Activated CD4-positive, CD25-positive, alpha-beta regulatory T cell treated with anti-CD3 and anti-CD28 coated beads, Interleukin-2, amount 50 U/mL, for 24 hours (primary cell): ENCODE results near the gene RAB6A.

Source experiments
- ATAC-seq, 2 donors: fragments of 150-1000 bp; cut with Tn5 transposase; one replicate each; pipeline ENCODE4 v1.10.0; 2021; ENCODE audit warnings: mild to moderate bottlenecking in 1 of 2, moderate library complexity in 1 of 2

RAB6A gene

DNA sequence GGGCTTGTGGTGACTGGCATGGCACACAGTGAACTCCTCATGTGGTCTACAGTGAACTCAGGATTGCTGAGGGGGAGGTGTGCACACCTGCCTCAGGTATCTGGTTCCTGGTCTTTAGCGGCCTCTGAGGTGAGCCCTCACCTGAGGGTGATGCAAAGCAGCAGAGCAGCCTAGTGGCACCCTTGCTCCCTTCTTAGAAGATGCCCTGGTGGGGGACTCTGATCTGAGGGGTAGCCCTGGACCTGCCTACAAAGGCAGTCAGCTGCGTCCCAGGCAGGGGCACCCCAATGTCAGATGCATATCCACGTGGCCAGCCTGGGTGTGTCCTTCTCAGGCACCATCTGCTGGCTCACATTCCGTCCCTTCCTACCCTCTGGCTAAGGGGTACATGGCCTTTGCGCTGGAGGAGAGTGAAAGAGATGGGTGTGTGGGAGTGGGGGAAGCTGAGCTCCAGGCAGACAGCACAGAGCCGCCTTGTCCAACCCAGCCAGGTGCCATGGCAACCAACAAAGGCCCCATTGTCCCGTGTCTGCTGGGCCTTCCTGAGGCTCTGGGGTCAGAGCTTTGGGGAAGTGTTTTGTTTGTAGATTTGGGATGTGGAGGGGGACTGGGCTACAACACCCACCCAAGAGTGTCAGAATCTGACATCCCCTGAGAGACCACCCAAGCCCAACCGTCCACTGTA lies 108.7 kb downstream of the RAB6A start:
- ATAC-seq, result no peak

- no peak for ATAC-seq
These were observed 109.2 kb downstream of the RAB6A start for GRCh38 chr11:73651661-73652045.

- no peak for ATAC-seq
These were observed 109.6 kb downstream of the RAB6A start for GRCh38 chr11:73651252-73651651.

DNA sequence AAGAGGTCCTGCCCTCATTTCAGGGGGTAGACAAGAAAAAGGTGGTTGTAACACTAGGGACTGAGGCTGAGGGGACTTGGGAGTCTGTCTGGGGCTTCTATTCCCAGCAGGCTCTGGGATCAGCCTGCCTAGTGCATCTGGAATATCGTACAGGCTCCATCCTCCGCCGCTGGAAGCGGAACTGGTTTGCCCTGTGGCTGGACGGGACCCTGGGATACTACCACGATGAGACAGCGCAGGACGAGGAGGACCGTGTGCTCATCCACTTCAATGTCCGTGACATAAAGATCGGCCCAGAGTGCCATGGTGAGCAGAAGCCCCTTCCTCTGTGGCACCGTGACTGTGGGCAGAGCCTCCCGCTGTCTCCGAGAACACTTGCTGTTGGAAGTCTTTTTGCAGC lies 110.5 kb downstream of the RAB6A start:
- no peak for ATAC-seq

DNA sequence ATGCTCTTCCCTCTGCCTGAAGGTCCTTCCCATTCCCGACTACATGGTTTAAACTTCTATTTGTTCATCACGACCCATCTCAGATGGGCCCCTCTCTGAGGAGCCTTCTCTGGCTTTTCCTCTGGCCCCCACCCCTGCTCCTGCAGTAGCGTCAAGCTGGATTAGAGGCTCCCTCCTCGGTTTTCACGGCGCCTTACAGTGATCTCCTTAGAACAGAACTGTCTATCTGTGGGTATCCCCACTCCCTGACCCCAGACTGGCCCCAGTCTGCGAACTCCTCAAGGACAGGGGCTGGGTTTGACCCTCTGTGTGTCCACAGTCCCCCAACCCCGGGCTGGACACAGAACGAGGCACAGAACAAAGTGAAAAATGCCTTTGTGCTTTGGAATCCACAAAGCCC lies 111.7 kb downstream of the RAB6A start:
- no peak for ATAC-seq

- no peak for ATAC-seq
These were observed 112.3 kb downstream of the RAB6A start for GRCh38 chr11:73648571-73649046.

DNA sequence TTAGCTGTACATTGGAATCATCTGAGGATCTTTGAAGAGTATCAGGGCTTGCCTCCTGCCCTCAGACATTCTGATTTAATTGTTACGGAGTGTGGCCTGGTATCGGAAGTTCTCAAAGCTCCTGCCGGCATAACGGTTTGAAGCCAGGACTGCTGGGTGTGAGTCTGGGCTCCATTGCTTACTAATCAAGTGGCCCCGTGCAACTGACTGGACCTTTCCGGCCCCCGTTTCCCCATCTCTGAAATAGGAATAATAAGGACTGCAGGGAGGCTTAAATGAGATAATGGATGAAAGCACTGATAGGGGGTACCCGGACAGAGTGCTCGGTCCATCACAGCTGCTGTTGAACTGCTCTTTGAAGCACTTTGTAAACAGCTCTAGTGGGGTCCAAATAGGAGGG lies 112.8 kb downstream of the RAB6A start:
- ATAC-seq, result no peak

DNA sequence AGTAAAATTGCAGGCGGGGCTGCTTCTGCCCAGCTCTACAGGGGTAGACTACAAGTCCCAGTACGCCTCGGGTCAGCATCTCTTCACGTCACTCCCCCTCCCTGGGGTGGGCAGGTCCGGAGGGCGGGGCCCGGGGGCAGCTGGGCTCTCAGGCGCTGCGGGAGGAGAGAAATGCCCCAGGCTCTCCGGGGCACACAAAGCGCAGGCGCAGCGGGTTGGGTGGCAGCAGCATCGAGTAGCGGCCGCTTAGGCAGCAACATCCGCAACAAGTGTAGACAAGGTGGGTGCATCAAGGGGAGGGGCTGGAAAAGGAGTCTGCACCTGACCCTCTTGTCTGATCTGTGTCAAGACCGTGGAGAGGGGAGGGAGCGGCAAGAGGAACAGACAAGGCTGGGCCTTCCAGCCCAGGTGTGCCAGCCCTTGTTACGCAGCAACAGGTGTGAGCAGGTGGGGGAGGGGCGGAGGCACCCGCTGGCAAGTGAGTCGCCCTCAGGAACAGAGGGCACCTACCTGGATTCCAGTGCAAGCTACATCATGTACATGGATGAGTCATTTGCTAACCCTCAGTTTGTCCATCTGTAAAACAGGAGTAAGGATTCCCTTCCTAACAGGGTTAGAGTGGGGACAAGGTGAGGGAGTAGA lies 113.3 kb downstream of the RAB6A start:
- ATAC-seq, result peak; percentile 99 to 100

DNA sequence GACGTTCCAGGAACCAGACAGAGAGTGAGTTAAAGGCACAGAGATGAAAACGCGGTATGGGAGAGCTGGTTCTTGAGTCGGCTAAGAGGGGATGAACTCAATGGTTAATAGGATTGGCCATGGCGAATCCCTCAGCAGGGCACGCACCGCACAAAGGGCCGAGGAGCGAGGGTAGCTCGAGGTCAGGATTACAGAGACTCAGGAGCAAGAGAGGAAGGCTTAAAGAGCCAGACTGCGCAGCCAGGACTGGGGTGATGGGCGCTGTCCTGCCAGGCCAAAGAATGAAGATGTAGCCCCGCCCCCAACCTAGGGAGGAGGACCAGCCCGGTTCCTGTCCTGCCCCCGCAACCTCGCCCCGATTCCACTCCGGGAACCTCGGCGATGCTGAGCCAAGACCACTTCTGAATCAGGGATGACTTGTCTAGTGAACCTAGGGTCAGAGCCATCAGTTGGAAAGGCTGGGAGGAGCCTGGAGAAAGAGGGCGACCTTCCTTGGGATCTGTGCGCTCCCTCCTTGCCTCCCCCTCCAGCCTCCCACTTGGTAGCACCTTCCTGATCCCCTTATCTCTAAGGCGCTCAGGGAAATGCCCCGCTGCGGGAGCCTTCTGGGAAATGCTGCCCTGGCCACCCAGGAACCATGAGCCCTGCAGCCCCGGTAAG lies 114.8 kb downstream of the RAB6A start, which contains the start of gene PLEKHB1:
Gene PLEKHB1, plus strand, starts transcription at position 610 of the 660 bp plus-strand sequence. Its CDS starts 28 bp downstream, at position 638.
- ATAC-seq, result no peak

DNA sequence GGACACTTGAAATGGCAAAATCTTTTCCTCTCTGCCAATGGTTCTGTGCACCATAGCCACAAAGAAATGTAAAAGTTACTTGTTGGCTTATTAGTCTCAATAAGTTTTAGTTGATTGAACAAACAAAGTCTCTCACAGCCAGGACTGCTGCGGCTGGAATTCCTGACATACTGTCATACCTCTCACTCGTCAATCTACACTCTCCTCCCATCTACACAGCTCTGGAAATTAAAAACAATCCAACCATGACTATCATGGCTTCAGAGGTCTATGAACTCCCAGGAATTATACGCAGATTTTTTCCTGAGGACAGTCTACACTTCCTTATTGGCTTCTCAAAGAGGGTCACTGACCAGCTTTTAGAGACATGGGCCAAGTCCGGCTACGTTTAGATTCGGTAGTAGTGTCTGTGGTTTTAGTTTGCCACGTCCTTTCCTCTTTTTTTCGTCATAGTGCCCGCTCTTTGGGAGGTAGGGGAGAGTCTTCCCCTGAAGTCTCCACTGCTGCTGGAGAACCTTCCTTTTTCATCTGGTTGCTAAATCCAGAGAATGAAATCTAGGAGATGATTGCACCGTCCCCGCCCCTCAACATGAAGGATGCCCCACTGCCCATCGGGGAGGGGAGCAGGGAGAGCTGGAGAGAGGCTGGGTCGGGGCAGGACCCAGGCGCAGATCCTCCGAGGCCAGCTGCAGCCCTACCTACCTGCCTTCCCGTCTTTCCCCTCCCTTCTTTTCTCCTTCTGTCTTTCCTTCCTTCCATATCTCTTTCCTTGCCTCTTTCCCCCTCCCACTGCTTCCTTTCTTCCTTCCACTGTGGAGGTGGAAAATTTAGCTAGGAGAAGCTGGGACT lies 115.5 kb downstream of the RAB6A start:
- no peak for ATAC-seq

DNA sequence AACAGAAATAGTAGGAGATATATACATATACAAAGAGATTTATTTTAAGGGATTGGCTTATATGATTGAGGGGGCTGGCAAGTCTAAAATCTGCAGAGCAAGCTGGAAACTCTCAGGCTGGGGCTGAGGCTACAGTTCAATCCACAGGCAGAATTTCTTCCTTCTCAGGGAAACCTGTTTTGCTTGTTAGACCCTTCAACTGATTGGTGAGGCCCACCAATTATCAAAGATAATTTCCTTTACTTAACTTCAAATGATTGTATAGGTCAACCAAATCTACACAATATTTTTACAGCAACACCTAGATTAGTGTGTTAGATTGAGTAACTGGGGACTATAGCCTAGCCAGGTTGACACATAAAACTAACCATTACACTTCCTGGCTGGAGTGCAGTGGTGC lies 119.2 kb downstream of the RAB6A start:
- no peak for ATAC-seq

- no peak for ATAC-seq
These were observed 120.3 kb downstream of the RAB6A start for GRCh38 chr11:73640592-73640991.

DNA sequence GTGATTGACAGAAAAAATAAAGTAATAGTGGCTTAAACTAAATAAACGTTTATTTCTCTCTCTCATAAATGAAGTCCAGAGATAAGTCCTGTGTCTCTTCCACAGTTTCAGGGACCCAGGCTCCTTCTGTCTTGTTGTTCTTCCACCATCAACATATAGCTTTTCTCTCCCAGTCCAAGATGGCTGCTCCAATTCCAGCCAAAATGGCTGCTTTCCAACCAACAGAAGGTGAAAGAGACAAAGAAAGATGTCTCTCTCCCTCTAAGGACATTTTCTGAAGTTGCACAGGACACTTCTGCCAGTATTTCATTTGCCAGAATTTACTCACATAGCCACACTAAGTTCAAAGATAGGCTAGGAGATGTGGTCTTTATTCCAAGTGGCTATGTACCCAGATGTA lies 123.9 kb downstream of the RAB6A start:
- no peak for ATAC-seq

DNA sequence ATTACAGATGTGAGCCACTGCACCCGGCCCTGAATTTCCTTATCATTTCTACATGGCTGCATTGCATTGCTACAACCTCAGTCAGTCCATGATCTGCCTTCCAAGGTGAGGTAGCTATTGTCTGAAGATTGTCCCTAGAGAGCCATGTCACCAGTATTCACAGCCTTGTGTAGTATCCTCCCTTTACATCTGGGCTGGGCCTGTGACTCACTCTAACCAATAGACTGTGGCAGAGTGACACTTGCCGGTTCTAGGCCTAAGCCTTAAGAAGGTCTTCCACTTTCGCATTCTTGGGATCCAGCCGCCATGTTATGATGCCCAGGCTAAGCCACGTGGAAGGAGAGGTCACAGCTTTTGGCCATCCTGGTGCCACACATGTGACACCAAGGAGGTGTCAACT lies 124.6 kb downstream of the RAB6A start:
- no peak for ATAC-seq

DNA sequence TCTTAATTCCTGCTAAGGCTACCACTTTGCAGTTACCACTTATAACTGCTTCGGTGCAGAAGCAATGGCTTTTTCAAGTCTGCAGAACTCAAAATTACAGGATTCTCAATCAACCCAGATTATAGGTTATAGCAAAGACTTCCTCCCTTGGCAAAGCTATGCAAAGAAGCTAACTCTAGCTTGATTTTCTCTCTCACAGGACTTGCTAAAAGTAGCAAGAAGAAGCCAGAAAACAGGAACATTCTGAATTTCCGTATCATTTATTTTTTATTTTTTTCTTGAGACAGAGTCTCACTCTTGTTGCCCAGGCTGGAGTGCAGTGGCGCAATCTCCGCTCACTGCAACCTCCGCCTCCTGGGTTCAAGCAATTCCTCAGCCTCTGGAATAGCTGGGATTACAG lies 125.2 kb downstream of the RAB6A start:
- no peak for ATAC-seq

GRCh38 chr11:73633999-73634398 lies 126.9 kb downstream of the RAB6A start:
- ATAC-seq, result no peak

DNA sequence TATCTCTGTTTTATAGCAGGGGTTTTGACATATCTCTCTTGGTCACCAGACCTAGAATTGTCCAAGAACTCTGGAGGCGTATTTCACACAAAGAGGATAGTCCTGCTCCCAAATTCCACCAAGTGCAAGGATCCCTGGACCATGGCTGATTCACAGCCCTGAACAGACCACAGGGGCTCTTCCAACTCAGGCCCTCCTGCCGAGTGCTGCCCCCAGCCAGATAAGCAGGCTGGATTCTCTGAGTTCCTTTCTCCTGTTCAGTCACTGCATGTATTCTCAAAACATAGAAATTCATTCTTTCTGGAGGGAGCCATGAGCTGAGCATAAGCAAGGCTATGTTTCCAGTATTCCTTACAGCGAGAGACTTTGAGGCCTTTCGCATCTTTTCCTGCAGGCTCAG lies 127.9 kb downstream of the RAB6A start:
- no peak for ATAC-seq

- no peak for ATAC-seq
These were observed 131.0 kb downstream of the RAB6A start for GRCh38 chr11:73629907-73630306.

DNA sequence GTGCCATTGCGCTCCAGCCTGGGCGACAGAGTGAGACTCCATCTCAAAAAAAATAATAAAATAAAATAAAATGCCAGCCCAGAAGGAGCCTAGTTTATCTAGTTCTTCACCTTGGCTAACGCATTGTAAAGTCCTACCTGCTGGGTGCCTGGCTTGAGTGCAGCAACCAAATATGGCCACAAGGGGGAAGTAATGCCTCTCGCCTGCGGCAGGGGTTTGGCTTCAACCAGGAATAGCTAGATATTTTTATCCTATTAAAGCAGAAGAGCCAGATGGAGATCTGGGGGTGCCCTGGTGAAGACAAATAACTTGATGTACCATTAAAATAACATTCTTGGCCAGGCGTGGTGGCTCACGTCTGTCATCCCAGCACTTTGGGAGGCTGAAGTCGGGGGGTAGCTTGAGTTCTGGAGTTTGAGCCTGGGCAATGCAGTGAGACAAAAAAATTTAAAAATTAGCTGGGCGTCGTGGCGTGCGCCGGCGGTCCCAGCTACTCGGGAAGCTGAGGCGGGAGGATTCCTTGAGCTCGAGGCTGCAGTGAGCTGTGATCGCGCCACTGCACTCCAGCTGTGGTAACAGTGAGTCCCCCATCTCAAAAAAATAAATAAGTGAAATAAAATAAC lies 135.1 kb downstream of the RAB6A start:
- ATAC-seq, result peak; percentile 53 to 60
